ENCODE results near the gene SLC7A4.
A peak's percentile ranks its signal among the peaks of the same experiment; 100 is the strongest.

The SLC7A4 gene

DNA sequence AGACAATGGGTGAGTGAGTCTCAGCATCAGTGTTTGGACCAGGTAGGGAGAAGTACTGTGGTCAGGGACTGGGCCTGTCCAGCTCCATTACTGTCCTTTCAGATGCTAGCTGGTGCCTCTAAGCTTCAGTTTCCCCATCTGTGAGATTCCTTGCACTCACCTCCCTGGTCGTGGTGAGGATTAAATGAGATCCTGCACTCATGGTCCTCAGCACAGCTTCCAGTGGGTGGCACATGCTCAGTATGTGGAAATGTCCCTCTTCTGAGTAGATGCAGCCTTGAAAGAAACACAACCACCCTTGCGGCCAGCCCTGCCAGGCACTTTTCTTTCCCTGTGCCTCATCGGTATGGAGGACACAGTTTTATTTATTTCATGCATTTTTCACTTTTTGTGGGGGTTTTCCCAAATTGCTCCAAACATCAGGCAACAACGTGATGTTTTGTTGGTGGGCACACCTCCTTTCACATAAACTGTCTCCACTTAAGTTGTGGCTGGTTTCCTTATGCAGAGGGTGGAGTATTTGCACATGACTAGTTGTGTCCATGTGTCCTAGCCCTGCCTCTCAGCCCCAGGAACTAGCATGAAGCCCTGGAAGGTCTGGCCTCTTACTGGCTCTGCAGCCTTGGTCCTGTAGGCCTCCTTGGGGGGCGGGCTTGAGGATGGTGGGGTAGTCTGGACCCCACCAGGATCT is 49.1 kb downstream of the SLC7A4 start:
- no peak for DNase-seq (ENCODE audit: low read depth in 2 of 2)

DNA sequence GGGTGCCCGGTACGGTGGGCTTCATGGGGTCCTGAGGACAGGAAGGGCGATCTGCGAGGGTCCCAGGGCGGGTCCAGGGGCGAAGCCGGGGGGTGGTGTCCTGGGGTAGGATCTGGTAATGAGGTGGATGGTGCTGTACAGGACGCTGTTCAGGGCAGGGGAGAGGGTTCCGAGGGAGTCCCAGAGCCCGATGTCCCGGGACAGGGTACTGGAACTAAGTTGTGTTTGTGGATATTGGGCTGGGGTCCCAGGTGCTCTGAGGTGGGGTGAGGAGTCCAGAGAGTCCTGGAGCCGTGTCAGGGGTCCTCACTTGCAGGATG is 49.8 kb downstream of the SLC7A4 start:
- DNase-seq (ENCODE audit: low read depth in 2 of 2): no peak

DNA sequence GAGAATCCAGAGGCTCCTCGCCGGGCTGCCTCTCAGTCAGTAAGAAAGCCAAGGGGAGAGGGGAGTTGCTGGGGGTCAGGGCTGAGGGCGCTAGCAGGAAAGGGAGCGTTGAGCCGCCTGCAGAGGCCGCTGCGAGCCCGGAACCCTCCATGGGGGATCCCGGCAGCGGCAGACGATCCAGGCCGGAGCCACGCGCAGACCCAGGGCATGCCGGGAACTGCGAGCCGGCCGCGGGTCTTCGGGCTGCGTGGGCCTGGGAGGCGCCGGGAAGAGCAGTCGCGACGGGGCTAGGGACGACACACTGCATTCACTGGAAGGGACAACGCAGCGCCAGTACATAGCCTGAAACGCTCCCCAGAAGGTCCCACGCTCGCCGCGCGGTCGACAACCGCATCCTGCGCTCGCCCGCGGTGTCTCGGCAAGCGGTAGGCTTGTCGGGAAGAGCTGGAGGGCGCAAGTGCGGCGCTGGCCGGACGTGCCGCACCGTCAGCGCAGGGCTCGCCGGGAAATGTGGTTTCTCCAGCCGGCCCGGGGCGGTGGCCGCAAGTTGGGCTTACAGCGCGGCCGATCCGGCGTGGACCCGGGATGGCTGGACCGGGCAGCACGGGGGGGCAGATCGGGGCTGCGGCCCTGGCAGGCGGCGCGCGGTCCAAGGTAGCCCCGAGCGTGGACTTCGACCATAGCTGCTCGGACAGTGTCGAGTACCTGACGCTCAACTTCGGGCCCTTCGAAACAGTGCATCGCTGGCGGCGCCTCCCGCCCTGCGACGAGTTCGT is 50.4 kb downstream of the SLC7A4 start, which contains the start of gene LZTR1:
Gene LZTR1 (plus strand): TSS at position 511 of the 776 bp plus-strand sequence. CDS start 75 bp downstream, at position 586.
- DNase-seq (ENCODE audit: low read depth in 2 of 2): peak; percentile 65 to 66

DNA sequence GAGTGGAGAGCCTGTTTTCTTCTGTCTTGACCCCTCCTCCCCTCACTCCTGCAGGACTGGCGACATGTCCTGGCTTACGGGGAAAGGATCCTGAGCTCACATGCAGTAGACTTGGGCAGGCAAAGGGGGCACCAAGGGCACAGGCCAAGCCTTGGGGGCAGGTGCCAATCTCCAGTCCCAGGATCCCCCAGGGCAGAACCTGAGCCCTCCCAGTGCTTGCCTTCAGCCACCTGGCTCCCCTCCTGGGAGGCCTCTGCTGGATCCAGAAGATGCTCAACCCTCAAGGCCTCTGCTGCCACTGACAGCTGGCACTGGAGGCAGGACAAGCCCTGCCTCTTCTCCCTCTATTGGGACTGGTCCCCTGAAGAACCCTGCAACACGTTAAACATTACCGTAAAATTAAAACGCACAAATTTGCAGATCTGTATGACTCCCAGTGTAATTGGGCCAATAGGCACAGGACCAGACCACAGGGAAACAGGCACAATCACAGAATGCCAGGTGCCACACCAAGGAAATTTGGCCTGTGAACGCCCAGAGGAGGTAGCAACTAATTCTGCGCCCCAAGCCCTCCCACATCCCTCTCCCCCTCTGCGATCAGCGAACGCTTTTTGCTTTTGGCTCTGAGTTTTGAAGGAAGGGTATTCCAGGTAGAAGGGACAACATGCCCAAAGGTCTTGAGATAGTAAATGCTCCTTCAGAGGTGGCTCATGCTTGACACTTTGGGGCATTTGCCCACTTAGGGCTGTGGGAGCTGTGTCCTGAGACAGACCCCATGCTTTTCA is 51.2 kb downstream of the SLC7A4 start:
- no peak for DNase-seq (ENCODE audit: low read depth in 2 of 2)

DNA sequence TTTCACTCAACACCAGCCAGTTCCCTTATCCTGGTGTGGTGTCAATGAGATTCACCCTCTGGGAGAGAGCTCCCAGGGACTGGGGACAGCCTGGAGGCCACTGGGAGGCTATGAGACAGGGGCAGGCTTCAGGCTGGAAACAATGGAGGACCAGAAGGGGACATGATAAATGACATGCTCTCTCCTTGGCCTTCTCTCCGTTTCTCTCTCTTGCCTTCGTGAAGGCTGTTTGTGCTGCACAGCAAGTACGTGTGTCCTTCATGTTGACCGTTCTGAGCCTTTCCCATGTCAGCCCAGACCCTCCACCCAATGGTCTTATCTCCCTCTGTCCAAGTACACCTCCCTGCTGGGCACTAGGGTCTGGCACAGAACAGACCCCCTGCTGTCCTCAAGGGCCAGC is 51.8 kb downstream of the SLC7A4 start:
- no peak for DNase-seq (ENCODE audit: low read depth in 2 of 2)

DNA sequence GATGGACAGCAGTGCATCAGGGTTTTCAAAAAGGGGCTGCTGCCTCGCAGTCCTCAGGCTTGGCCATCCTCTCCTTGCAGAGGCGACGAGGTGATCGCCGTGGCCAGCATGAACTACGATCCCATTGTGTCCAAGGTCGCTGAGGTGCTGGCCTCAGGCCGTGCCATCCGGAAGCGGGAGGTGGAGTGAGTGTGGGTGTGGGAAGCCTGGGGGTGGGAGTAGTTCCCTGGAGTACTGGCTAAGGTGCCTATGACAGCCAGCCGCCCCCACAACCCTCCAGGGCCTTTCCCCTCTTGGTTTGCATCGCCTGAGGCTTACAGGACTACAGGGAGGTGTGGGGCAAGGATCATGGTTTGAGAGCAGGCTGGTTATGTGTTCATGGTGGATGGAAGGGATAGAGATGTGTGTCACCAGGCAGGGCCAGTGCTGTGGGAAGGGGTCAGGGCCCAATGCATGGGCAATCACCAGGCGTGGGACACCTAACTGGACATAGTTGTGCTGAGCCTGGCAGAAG is 52.4 kb downstream of the SLC7A4 start:
- no peak for DNase-seq (ENCODE audit: low read depth in 2 of 2)

DNA sequence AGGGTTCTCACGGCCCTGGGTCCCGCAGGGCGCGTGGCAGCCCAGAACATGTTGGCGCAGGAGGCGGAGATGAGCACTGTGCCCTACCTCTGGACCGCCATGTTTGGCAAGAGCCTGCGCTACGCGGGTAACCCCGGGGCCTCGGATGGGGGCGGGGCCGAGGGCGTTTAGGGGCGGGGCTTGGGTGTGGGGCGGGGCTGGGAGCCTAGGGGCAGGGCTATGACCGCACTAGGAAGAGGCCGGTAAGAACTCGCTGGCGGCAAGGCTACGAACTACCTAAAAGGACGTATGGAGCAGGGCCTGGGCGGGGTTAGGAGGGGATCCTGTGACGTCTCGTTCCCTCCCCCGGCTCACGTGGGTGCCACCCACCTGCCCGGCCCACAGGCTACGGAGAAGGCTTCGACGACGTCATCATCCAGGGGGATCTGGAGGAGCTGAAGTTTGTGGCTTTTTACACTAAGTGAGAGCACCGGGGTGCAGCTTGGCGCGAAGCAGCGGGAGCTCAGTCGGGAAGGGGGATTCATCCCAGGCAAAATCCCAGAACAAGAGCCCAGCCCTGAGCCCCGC is 53.0 kb downstream of the SLC7A4 start:
- peak; percentile 44 to 66 for DNase-seq (ENCODE audit: low read depth in 2 of 2)

Data from stimulated activated CD8-positive, alpha-beta memory T cell treated with anti-CD3 and anti-CD28 coated beads, Interleukin-15, amount 100 ng/mL, for 48 hours (primary cell).